HEK293 (cell line): Measurements from ENCODE around the gene CECR2.

ENCODE experiments used
- CTCF ChIP-seq: fragments of 450-650 bp; formaldehyde crosslinking; IDR thresholded peaks from 2 replicates; pipeline ENCODE4 v1.5.1; 2016; ENCODE audit warnings: missing biosample characterization, missing genetic modification characterization
- HOXA7 ChIP-seq: sonication (generic); formaldehyde crosslinking; IDR thresholded peaks from 2 replicates; pipeline ENCODE4 v1.8.1; 2022; ENCODE audit warnings: missing genetic modification reagents, borderline replicate concordance
- MEIS1 ChIP-seq: sonication (generic); formaldehyde crosslinking; IDR thresholded peaks from 2 replicates; pipeline ENCODE4 v1.8.1; 2022; ENCODE audit warnings: missing genetic modification reagents, mild to moderate bottlenecking, borderline replicate concordance
- PATZ1 ChIP-seq: fragments of 450-650 bp; formaldehyde crosslinking; IDR thresholded peaks from 2 replicates; pipeline ENCODE4 v1.5.1; 2016; ENCODE audit warnings: missing biosample characterization, missing genetic modification characterization
- YY1 ChIP-seq: fragments of 450-650 bp; formaldehyde crosslinking; IDR thresholded peaks from 2 replicates; pipeline ENCODE4 v1.5.1; 2018; ENCODE audit warnings: missing biosample characterization, missing genetic modification characterization
- ZNF416 ChIP-seq: fragments of 450-650 bp; formaldehyde crosslinking; IDR thresholded peaks from 2 replicates; pipeline ENCODE4 v1.5.1; 2016; ENCODE audit warnings: missing biosample characterization, missing genetic modification characterization
- ZNF423 ChIP-seq: fragments of 450-650 bp; formaldehyde crosslinking; IDR thresholded peaks from 2 replicates; pipeline ENCODE4 v1.5.1; 2016; ENCODE audit warnings: missing biosample characterization, missing genetic modification characterization

GRCh38 chr22:17603668-17604067 lies 234.4 kb downstream of the CECR2 start:
- TF ChIP-seq CTCF (tag by site-specific recombination) (no peak), ZNF423 (tag by site-specific recombination) (no peak), PATZ1 (tag by site-specific recombination) (no peak), ZNF416 (no peak), YY1 (tag by site-specific recombination) (no peak), MEIS1 (CRISPR knock-in tag) (no peak), HOXA7 (CRISPR knock-in tag) (no peak)
